SKM-1 (cell line): ENCODE measurements around the gene AGO3.
"Not testable (repeated sequence)": the region's sequence is repeated elsewhere in the genome, so short reads cannot be mapped to it uniquely, and the experiment has no call there.

Experiments used
- DNase-seq: peaks from one replicate; lab custom pipeline; 2025; ENCODE audit not compliant: unreplicated experiment; lab: John Stamatoyannopoulos, UW

The AGO3 gene

DNA sequence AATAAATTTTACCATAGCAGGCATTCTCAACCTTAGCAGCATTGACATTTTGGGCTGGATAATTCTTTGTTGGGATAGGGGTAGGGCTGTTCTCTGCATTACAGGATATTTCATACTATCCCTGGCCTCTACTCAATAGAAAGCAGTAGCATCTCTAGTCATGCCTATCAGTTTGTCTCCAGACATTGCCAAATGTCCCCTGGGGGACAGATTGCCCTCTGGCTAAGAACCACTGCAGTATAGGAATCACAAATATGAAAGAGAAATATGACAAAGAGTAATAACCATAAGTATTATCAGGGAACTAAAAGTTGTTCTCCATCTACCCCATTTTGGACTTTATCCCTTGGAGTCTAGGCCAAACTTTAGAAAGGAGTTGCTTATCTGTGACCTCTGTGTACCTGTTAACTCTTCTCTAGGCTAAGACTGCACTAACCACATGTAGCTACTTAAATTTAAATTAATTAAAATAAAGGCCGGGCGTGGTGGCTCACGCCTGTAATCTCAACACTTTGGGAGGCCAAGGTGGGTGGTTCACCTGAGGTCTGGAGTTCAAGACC is 76.1 kb downstream of the AGO3 start:
- DNase-seq: no peak

- no peak for DNase-seq
Observed at GRCh38 chr1:36007741-36008140, 76.8 kb downstream of the AGO3 start.

DNA sequence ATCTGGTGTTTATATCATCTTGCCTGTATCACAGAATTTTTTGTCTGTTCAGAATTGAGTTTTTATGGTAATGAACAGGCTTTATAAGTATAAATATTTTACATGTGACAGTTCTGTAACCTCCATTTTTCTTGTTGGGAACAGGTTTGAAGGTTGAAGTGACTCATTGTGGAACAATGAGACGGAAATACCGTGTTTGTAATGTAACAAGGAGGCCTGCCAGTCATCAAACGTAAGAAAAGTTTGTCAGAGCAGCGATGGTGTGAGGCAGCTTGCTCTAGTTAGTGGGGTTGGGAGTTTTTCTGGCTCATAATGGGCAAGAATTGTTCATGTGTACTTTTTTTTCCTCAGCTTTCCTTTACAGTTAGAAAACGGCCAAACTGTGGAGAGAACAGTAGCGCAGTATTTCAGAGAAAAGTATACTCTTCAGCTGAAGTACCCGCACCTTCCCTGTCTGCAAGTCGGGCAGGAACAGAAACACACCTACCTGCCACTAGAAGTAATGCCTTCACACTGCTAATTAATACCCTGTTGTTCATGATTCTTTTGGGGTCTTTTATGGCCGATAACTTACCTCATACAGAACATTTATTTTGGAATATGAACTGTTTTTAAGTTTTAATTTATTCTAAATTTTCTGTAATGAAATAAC is 77.8 kb downstream of the AGO3 start:
- no peak for DNase-seq

DNA sequence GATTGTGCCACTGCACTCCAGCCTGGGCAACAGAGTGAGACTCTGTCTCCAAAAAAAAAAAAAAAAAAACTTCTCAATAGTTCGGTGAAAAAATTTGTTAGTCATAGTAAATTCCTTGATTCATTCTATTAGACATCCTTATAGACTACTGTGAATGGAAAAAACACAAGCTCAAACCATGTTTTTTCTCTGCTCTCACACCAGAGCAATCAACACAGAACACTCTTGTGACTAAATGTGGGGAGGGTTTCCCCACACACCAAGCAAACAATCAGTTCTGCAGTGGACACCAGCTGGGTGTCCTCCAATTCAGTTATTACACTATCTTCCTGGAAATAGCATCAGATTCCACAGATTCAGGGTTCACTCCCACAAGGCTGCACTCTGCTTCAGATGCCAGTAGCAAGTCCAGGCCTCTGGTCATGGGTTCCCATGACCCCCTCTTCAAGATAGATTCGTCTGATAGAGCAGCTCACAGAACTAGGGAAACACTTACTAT is 83.9 kb downstream of the AGO3 start:
- no peak for DNase-seq

GRCh38 chr1:36016686-36017085 is 85.8 kb downstream of the AGO3 start:
- DNase-seq: no peak

DNA sequence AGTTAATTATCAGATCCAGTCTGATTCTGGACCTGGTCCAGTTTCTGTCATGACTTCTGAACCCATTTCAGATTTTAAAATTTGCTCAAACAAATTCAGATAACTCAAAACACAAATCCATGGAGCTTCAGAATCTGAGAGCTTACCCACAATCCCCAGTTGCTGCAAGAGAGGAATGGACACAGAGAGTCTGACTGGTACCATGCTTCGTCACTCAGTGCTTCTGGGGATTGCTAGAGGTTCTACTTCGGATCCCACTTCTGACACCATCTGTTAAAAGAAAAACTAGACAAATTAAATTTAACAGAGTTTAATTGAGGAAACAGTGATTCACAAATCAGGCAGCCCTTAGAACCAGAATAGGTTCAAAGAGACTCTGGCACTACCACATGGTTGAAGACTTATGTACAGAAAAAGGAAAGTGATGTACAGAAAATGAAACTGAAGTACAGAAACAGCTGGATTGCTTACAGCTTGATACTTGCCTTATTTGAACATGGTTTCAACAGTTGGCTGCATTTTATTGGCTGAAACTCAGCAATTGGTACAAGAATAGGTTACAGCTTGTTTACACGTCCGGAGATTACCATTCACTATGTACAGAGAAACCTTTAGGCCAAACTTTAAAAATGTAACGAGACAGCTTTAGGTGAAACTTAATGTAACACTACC is 92.3 kb downstream of the AGO3 start:
- no peak for DNase-seq

- not testable (repeated sequence) for DNase-seq
Observed at GRCh38 chr1:36024024-36024423, 93.1 kb downstream of the AGO3 start.

DNA sequence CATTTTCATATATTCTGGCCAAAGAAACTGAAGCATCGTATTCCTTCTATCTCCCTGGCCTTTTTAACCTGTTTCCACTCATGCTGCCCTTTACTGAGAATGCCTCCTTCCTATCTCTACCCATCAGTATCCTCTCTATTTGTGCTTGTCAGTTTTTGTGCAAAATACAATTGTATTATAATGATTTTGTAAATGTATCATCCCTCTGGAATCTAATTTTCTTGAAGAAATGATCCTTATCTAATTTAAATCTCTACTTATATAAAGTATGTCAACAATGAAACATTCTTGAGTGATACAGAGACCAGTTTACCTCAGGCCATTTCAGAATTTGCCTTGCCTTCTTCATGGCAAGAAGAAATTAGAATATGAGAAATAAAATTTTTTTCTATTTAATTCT is 93.9 kb downstream of the AGO3 start:
- no peak for DNase-seq

DNA sequence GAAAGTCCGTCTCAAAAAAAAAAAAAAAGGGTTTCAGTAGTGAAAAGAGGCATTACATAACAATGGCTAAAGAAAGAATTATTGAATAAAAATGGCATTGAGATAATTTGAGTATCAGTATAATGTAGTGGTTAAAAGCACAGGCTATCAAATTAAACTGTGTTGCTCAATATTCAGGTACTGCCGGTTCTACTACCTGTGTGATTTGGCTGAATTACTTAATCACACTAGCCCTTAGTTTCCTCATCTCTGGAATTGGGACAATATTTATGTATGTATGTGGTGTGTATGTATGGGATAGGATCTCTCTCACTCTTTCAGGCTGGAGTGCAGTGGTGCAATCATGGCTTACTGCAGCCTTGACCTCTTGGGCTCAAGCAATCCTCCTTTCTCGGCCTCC is 96.9 kb downstream of the AGO3 start:
- DNase-seq: no peak

DNA sequence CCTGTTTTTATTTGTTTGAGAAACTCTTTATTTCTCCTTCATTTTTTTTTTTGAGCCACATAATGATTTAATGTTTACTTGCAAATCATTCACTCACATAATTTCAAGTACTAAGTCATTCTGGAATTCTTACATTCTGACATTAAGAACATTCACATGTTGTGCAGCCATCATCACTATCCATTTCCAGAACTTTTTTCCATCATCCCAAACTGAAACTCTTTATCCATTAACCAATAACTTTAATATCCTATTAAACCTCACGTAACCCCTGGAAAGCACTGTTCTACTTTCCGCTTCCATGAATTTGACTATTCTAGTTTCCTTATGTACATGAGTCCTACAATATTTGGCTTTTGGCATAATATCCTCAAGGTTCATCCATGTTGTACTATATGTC is 100.5 kb downstream of the AGO3 start:
- DNase-seq: no peak

GRCh38 chr1:36034692-36035091 is 103.8 kb downstream of the AGO3 start:
- peak; percentile 90 for DNase-seq

DNA sequence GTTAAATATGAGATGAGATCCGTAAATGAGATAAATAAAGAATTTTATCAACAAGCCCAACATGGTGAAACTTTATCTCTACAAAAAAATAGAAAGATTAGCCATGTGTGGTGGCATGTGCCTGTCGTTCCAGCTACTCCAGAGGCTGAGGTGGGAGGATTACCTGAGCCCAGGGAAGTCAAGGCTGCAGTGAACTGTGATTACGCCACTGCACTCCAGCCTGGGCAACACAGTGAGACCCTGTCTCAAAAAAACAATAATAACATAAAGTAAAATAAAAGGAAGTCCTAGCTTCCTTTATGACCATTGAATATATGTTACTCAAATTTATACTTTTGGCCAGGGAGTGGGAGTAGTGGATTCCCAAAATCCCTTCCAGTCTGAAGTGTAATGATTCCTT is 104.2 kb downstream of the AGO3 start:
- DNase-seq: no peak

GRCh38 chr1:36040238-36040637 is 109.3 kb downstream of the AGO3 start:
- no peak for DNase-seq

GRCh38 chr1:36051821-36052220 is 120.9 kb downstream of the AGO3 start:
- no peak for DNase-seq

GRCh38 chr1:36053978-36054377 is 123.1 kb downstream of the AGO3 start:
- no peak for DNase-seq

GRCh38 chr1:36055706-36056105 is 124.8 kb downstream of the AGO3 start:
- no peak for DNase-seq

- DNase-seq: no peak
Observed at GRCh38 chr1:36062315-36062714, 131.4 kb downstream of the AGO3 start.

DNA sequence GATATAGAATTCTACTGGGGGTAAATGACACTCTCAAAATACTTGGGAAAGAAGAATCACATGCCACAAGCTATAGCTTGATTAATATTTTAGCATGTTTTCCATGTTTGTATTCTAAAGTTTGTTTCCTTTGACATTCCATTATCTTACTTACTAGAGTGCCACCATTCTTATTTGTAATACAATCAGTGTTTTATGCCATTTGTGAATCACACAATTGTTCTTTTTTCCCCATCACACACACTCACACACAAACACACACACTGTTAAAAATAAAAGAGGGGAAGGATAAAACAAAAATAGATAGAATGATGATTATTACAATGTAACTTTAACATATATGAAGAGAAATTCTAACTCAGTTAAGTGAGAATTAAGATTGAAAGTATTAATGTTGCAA is 137.0 kb downstream of the AGO3 start:
- DNase-seq: no peak

- DNase-seq: no peak
Observed at GRCh38 chr1:36068866-36069265, 138.0 kb downstream of the AGO3 start.

DNA sequence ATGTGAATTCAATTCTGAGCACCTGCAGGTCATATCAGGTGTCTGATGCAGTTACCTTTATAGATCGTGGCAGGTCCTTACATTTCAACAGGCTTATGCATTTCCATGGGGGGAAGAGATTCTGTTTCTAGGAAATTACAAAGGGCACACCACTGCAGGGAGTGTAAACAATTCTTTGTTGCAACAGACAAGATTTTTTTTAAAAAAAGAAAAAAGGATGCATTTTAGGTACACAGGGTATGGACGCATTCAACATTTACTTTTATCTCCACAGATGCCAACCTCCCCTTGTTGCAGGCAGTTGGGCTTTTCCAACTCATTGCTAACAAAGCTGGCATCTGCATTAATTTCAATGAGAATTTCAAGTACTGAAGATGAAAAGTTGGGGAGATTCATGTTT is 139.4 kb downstream of the AGO3 start:
- no peak for DNase-seq

- no peak for DNase-seq
Observed at GRCh38 chr1:36076979-36077573, 146.2 kb downstream of the AGO3 start.

DNA sequence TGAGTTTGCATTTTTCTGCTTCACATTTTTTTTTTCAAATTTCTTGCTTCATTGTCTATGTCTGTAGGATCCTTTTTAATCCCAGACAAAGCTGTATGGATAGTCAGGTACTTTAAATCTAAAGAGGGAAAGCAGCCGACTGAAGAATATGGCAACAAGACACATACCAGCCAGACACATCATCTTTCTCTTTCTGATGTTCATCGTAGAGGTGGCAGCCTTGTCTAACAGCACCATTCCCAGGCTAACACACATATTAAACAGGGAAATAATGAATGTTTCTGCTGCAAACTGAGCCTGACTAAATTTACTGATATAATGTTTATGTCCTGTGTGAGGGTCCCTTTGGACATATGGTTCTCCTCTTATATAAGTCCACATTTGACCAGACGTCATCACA is 149.3 kb downstream of the AGO3 start:
- no peak for DNase-seq
